GM12892 (cell line): ENCODE results near the gene TLX2.

Experiments used
- POLR2A ChIP-seq: IDR thresholded peaks from 2 replicates; pipeline ENCODE4 v1.6.1; 2011; ENCODE audit warnings: low read depth, low read length, control low read depth
- TAF1 ChIP-seq: IDR thresholded peaks from 2 replicates; pipeline ENCODE4 v1.6.1; 2011; ENCODE audit warnings: low read depth, mild to moderate bottlenecking, control low read depth, low read length, borderline replicate concordance

GRCh38 chr2:74502147-74502719 lies 12.0 kb upstream of the TLX2 start:
- TF ChIP-seq POLR2A (no peak), TAF1 (no peak)
